ENCODE measurements around the gene TRIM67.
A peak's percentile ranks its signal among the peaks of the same experiment; 100 is the strongest.

Gene TRIM67

GRCh38 chr1:231161667-231162296 is at the start of gene TRIM67:
TRIM67 (plus strand) TSS chr1:231162058; CDS start chr1:231162970, 912 bp downstream.
- no peak for DNase-seq (ENCODE audit: extremely low read depth, low read depth)
- TF ChIP-seq CTCF (IDR thresholded peaks at IDR 0.05; ENCODE audit: low read depth, low read length, missing control alignments) = no peak
- H3K4me3 ChIP-seq (replicated peaks; ENCODE audit: low read depth, low read length) = peak within 1 kb of the TSS; percentile 23

- TF ChIP-seq CTCF (IDR thresholded peaks at IDR 0.05; ENCODE audit: low read depth, low read length, missing control alignments) = no peak
- no peak overlapping the region for H3K4me3 ChIP-seq (replicated peaks; ENCODE audit: low read depth, low read length)
- DNase-seq (ENCODE audit: extremely low read depth, low read depth) = no peak
Measured at GRCh38 chr1:231116738-231117137, 45.1 kb upstream of the TRIM67 start.

- no peak for DNase-seq (ENCODE audit: extremely low read depth, low read depth)
- no peak overlapping the region for H3K4me3 ChIP-seq (replicated peaks; ENCODE audit: low read depth, low read length)
- TF ChIP-seq CTCF (IDR thresholded peaks at IDR 0.05; ENCODE audit: low read depth, low read length, missing control alignments) = no peak
Measured at GRCh38 chr1:231118704-231119453, 43.0 kb upstream of the TRIM67 start.

- H3K4me3 ChIP-seq (replicated peaks; ENCODE audit: low read depth, low read length) = no peak overlapping the region
- no peak for TF ChIP-seq CTCF (IDR thresholded peaks at IDR 0.05; ENCODE audit: low read depth, low read length, missing control alignments)
- no peak for DNase-seq (ENCODE audit: extremely low read depth, low read depth)
Measured at GRCh38 chr1:231121533-231121932, 40.3 kb upstream of the TRIM67 start.

- DNase-seq (ENCODE audit: extremely low read depth, low read depth) = no peak
- no peak for TF ChIP-seq CTCF (IDR thresholded peaks at IDR 0.05; ENCODE audit: low read depth, low read length, missing control alignments)
- H3K4me3 ChIP-seq (replicated peaks; ENCODE audit: low read depth, low read length) = no peak overlapping the region
Measured at GRCh38 chr1:231122143-231122542, 39.7 kb upstream of the TRIM67 start.

- no peak overlapping the region for H3K4me3 ChIP-seq (replicated peaks; ENCODE audit: low read depth, low read length)
- DNase-seq (ENCODE audit: extremely low read depth, low read depth) = no peak
- TF ChIP-seq CTCF (IDR thresholded peaks at IDR 0.05; ENCODE audit: low read depth, low read length, missing control alignments) = no peak
Measured at GRCh38 chr1:231124746-231125145, 37.1 kb upstream of the TRIM67 start.

Data from HFF-Myc (cell line).